Measurements from ENCODE around the gene PPIF.
A peak's percentile ranks its signal among the peaks of the same experiment; 100 is the strongest.

Gene PPIF

GRCh38 chr10:79313320-79313719, 33.9 kb upstream of the PPIF start:
- no peak for DNase-seq (ENCODE audit: low read depth in 4 of 4, low spot score in 1 of 4)

- DNase-seq (ENCODE audit: low read depth in 4 of 4, low spot score in 1 of 4): no peak
Measured at GRCh38 chr10:79313911-79314439, 33.3 kb upstream of the PPIF start.

GRCh38 chr10:79314761-79315601, 32.3 kb upstream of the PPIF start:
- DNase-seq (ENCODE audit: low read depth in 4 of 4, low spot score in 1 of 4): no peak

GRCh38 chr10:79315602-79315920, 31.7 kb upstream of the PPIF start:
- DNase-seq (ENCODE audit: low read depth in 4 of 4, low spot score in 1 of 4): no peak

GRCh38 chr10:79316671-79317431, 30.4 kb upstream of the PPIF start:
- DNase-seq (ENCODE audit: low read depth in 4 of 4, low spot score in 1 of 4): no peak

- no peak for DNase-seq (ENCODE audit: low read depth in 4 of 4, low spot score in 1 of 4)
Measured at GRCh38 chr10:79318369-79318768, 28.9 kb upstream of the PPIF start.

- no peak for DNase-seq (ENCODE audit: low read depth in 4 of 4, low spot score in 1 of 4)
Measured at GRCh38 chr10:79319115-79319771, 28.0 kb upstream of the PPIF start.

GRCh38 chr10:79320316-79320715, 27.0 kb upstream of the PPIF start:
- no peak for DNase-seq (ENCODE audit: low read depth in 4 of 4, low spot score in 1 of 4)

GRCh38 chr10:79320820-79321493, 26.3 kb upstream of the PPIF start:
- no peak for DNase-seq (ENCODE audit: low read depth in 4 of 4, low spot score in 1 of 4)

DNA sequence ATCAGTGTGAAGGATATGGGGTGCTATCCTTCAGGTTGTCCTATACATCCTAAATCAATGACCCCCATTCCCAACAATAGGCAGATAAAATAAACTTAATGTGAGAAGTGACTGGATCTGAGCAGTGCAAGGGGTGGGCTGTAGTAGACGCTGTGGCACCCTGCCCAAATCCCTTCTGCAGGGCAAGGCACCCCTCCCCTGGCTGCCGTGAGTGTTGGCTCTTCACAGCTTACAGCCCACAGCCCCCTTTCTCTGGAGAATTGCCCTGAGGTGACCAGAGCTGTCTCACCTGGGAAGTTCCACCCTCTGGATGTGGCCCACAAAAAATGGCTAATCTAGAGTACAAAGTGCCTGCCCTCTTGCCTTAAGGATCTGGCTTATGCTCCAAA, 25.8 kb upstream of the PPIF start:
- no peak for DNase-seq (ENCODE audit: low read depth in 4 of 4, low spot score in 1 of 4)

DNA sequence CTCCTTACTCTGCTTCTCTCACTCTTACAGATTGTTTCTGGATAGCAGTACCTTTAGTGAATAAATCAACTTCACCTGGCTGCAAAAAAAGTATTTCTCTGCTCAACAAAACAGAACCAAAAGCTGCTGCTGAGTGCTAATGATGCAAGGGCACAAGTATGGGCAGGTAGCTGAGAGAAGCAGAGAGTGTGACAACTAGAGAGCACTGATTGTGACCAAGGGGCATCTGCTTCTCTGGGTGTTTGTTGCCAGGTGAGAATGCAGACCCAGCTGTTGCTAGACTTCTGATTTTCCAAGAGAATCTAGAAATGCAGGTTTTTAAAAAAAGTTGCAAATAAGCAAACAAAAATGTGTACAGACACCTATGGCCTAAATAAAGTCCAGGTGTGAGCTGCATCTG, 25.3 kb upstream of the PPIF start:
- DNase-seq (ENCODE audit: low read depth in 4 of 4, low spot score in 1 of 4): no peak

GRCh38 chr10:79322616-79323543, 24.4 kb upstream of the PPIF start:
- peak in 3 of 4 experiments; percentile 38 to 68 (median 57) for DNase-seq (ENCODE audit: low read depth in 4 of 4, low spot score in 1 of 4)

GRCh38 chr10:79323602-79324001, 23.7 kb upstream of the PPIF start:
- no peak for DNase-seq (ENCODE audit: low read depth in 4 of 4, low spot score in 1 of 4)

GRCh38 chr10:79324032-79324695, 23.1 kb upstream of the PPIF start:
- no peak for DNase-seq (ENCODE audit: low read depth in 4 of 4, low spot score in 1 of 4)

GRCh38 chr10:79326361-79327089, 20.7 kb upstream of the PPIF start:
- DNase-seq (ENCODE audit: low read depth in 4 of 4, low spot score in 1 of 4): no peak

DNA sequence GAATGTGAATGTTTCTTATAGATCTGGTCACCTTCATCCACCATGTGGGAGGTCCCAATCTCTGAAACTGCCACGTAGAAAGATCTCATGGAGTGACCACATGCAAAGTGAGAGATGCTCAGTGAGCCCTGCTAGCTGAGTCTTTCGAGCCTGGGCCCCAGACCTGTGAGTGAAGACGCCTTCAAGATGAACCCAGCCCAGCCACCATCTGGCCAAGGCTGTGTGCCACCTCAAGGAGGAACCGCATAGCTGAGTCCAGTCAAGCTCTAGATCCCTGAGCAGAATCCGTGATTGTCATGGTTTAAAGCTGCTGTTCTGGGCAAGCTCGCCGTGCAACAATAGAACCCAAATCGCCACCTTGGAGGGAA, 20.2 kb upstream of the PPIF start:
- DNase-seq (ENCODE audit: low read depth in 4 of 4, low spot score in 1 of 4): no peak

DNA sequence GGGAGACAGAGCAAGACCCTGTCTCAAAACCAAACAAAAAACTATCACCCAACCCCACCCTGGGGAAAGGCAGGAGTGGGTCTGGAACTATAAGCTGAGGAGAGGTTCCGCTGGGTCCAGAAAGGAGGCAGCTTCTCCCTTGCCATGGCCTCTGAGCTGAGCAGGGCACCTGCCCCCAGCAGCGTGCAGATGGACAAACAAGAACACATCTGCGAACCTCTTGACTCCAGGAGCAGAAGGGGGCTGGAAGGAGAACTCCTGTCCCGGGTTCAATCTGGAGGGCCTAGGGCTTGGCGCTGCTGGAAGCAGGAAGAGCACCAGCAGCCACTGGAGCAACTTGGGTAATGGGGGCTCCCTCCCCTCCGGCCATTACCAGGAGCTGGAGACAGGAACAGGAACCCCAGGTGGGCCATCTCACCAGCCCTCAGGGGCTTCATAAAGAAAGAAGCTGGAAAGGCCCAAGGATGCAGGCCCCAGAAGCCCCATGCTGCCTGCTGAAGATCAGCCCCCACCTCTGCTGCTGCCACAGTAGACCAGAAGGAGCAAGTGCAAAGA, 19.0 kb upstream of the PPIF start:
- DNase-seq (ENCODE audit: low read depth in 4 of 4, low spot score in 1 of 4): no peak

DNA sequence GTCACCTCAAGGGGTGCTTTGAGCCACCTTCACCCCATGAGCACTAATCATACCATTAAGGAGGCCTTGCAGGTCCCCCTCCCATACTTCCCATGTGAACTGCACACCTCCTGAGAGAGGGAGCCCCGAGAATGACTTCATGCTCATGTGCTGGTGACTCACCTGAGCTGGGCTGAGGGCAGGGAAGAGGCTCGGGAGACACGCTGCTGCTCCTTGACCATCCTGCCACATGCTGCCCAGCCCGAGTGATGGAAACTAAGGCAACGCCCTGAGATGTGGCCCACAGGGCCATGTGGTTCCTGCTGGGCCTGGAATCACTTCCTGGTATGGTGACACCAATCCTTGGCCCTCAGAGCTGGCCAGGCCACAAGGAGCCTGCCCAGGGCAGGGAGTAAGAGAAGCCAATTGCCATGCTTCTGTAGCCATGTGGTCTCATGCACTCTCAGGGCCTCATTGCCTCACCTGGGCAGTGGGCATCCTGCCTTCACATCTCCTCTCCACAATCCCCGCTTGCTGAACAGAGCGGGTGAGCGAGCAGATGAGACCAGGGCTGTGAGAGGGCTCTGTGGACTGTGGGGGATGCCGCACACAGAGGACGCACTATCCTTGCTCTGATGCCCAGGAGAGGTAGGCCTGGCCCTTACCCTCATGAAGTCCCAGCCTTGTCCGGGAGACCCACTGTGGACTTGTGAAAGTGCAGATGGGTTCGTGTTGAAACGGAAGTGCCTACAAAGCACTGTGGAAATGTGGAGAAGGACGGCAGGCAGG, 18.3 kb upstream of the PPIF start:
- no peak for DNase-seq (ENCODE audit: low read depth in 4 of 4, low spot score in 1 of 4)

All from stimulated activated CD4-positive, alpha-beta T cell treated with anti-CD3 and anti-CD28 coated beads, Interleukin-1b, Interleukin-23, amount 100 ng/mL, for 24 hours (primary cell).